GM21576 (cell line): ENCODE results near the gene CYBC1.

Experiments used
- ATAC-seq: cut with Tn5 transposase; IDR thresholded peaks from one replicate; pipeline ENCODE4 v1.9.1; 2021; ENCODE audit warnings: mild to moderate bottlenecking, moderate library complexity; ENCODE audit not compliant: unreplicated experiment

The CYBC1 gene

DNA sequence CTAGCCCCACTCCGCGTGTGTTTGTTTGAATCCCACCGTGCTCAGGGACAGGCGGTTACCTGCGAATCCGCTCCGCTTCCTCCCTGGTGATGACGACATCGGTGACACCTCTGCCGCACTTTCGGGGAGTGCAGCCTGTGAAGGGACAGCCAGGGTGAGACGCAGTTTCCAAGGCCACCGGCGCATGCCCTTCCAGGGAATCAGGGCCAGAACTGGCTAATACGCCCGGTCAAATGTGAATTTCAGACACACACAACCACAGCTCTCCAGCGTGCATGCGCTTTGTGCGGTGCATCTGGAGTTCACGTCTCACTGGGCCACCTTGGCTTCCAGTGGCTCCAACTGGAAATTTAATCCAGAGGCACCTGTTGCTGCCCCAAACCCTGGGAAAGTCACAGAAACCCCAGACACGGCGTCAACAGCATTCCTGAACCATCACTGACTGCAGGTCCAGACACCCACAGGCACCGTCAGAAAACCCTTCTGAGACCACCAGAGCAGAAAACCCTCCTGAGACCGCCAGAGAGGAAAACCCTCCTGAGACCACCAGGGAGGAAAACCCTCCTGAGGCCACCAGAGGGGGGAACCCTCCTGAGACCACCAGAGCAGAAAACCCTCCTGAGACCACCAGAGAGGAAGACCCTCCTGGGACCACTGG, 39.0 kb downstream of the CYBC1 start:
- no peak for ATAC-seq

DNA sequence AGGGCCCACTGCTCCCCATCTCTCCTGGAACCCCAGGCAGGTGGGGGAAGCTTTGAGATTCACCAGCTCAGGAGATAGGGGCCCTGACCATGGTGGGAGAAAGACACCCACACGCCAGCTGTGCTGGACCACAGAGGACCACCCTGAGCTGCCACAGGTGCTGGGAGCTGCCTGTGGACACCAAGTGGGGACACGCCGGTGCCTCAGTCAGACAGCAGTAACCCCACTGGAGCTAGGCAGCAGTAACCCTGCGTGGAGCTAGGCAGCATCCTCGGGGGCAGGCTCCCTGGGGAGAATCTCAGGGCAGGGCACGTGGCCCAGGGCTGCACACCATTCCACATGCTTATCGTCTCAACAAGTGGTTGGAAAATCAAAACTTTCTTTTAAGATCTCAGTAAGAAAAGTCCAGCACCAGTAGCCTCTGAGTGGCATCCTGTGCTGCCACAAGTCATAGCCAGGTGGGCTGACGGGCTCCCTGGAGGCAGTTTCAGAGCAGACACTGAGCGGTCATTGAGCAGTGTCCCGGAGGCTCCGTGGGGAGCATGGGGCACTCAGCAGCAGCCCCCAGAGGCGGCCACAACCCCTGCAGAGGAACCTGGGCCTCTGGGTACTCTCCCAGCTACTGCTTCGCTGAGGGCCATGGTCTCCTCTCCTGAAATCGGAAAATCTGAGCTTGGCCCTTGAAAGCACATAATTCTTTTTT, 40.4 kb downstream of the CYBC1 start:
- ATAC-seq: no peak

DNA sequence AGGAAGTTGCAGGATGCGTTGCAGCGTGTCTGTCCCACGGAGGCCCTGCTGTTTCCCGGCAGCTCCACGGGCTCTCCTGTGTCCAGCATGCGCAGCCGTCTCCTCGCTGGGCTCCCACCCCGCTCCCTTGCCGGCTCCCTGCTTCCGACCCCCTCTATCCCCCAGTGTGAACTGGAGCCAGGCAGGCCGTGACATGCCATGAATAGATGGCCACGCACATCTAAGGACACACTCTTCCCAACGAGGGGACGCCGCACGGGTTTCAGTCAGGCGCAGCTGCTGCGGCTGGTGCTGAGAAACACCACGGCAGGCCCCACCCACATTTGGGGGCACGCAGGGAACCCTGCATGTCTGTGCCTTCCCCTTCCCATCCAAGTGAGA, 41.6 kb downstream of the CYBC1 start:
- no peak for ATAC-seq

DNA sequence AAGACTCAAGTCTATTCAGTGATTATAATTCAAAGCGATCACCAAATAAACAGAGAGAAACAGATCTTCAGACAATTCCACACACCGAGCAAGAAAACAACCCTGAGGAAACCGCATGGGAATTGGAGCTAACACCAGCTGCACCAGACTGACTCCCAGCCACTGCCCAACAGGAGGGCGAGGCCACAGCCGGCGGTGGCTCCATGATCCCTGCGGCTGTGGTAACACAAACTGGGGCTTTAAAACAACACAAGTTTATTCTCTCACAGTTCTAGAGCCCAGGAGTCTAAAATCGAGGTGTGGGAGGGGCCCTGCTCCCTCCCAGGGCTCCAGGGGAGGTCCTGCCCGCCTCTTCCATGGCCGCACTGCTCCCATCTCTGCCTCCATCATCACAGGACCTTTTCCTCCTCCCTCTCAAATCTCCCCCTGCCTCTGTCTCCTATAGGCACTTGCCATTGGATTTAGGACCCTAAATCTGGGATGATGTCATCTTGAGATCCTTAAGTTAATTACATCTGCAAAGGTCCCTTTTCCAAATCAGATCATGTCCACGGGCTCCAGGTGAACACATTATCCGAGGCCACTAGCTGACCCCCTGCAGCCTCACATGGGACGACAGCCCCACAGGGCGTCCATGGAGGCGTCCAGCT, 42.1 kb downstream of the CYBC1 start:
- no peak for ATAC-seq

DNA sequence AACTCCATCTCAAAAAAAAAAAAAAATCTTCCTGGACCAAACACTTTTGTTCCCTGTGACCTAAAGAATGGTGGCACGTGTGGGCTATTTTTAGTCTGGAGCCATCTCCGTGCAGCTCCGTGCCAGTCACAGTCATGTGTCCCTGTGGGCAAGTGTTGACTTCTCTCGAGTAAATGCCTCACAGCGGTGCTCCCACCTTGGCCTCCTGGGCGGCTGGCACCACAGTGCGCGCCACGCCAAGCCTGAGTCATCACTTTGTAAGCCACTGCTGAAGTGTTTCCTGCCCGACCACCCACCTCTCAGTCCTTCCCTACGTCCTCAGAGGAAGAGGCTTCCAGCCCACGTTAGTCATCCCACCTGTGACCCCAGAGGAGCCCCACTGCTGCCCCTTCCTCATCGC, 43.3 kb downstream of the CYBC1 start:
- ATAC-seq: no peak

DNA sequence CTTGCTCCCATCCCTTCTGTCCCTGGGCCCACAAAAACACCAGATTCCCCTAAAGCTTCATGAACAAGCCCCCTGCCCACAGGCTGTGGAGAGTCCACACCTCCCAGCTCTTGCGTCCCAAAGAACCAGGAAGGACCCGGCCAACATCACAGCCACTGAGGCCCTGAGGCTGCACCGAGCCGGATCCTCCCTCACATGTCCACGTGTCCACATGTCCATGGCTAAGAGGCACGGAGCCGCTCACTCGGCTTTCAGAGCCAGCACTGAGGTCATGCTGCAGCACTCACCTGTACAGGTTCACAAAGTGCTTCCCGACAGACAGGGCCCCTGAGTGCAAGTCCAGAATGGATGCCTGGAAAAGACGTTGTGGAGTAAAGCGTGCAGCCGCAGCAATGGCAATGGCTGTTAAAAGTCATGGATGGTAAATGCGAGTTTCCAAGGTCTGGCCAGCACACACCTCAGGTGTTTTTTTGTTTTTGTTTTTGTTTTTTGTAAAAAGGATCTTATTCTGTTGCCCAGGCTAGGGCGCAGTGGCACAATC, 44.4 kb downstream of the CYBC1 start:
- no peak for ATAC-seq

DNA sequence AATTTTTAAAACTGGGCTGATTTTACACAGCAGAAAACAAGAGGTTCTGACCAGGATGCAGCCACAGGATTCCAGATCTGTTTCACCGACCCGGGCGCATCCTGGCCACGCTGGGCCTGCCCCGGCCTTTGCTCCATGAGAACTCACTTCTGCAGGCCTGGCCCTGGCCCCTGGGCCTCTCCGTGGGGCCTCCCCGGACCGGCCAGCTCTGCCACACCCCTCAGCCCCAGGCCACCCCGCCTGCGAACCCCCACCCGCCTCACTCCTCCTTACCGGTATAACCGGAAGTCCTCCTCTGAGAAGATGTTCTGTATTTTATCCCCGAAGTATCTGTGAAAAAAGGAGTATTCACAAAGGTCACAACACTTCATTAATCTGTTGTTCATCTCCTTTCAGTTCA, 45.5 kb downstream of the CYBC1 start:
- ATAC-seq: no peak

DNA sequence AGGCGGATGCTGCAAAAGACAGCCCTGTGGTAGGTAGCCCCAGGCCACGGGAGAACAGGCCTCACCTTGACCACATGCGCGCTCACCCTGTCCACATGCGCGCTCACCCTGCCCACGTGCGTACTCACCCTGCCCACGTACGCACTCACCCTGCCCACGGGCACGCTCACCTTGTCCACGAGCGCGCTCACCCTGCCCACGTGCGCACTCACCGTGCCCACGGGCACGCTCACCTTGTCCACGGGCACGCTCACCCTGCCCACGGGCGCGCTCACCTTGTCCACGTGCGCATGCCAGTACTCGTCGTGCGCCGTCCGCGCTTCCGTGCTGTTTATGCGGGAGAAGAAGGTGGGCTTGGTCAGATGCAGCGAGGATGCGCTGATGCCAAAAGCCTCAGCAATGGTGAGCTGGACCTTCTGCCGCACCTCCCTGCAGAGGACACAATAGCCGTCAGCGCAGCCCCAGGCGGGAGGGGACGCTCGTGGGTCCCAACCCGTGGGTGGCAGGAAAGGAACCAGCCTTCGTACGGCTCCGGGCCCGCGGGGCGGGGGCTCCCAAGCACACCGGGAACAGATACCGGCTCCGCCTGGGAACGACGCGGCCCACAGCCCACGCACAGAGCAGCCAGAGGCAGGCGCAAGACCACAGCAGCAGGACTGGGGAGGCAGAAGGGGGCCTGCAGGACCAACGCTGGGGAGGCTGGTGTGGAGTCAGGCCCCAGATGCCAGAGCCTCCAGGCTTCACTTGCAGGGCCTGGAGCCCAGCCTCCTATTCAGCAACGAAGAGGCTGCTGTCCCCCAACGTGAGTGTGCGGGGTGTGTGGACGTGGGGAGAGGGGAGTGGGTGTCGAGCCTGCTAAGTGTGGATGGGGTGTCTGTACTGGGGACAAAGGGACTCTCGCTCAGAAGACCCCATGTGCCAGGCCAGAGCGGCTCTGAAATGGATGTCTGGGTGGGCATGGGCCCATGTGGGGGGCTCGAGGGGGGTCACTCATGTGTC, 46.6 kb downstream of the CYBC1 start:
- ATAC-seq: no peak

DNA sequence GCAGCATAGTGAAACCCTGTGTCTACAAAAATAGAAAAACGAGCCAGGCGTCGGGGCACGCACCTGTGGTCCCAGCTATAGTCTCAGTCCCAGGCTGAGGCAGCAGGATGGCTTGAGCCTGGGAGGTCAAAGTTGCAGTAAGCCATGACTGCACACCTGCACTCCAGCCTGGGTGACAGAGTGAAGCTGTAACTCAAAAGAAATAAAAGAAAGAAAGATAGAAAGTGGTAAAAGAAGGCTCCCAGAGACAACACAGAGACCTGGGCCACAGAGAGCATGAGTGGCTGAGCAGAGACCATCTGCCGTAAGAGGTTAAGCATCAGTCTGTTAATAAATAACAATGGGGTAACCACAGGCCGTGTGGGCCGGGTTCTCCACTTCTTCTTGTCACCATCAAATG, 47.7 kb downstream of the CYBC1 start:
- no peak for ATAC-seq

DNA sequence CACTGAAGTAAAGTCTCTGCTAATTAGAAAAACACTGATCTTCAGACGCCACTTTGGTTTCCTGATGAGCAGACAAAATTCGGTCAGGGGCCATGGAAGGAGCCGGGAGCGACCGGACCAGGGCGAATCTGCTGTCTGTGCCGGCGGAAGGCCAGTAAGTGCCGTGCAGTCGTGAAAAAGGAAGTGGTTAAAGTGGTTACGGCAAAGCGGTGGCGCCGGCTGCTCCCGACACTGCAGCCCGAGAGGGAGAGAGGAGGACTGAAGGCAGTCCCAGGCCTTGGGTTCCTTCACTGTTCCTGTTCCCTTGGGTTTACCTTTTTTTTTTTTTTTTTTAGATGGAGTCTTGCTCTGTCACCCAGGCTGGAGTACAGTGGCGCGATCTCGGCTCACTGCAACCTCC, 49.7 kb downstream of the CYBC1 start:
- ATAC-seq: peak; percentile 55

DNA sequence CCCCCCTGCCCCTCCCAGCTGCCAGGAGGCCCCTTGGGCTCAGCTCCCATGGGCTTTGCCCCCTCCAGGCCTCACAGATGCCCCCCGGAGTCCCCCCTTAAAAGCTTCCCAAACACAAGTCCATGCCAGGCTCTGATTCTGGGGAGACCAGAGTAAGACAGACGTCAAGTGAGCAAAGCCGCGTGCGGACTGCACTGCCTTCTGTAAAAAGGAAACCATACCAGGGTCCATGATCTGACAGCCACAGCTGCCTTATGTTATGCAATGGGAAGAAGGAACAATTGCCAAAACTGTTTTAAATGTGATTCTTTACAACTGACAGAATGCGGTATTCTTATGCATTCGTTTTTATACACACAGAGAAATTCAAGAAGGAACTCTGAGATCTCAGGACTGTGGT, 50.3 kb downstream of the CYBC1 start:
- no peak for ATAC-seq

DNA sequence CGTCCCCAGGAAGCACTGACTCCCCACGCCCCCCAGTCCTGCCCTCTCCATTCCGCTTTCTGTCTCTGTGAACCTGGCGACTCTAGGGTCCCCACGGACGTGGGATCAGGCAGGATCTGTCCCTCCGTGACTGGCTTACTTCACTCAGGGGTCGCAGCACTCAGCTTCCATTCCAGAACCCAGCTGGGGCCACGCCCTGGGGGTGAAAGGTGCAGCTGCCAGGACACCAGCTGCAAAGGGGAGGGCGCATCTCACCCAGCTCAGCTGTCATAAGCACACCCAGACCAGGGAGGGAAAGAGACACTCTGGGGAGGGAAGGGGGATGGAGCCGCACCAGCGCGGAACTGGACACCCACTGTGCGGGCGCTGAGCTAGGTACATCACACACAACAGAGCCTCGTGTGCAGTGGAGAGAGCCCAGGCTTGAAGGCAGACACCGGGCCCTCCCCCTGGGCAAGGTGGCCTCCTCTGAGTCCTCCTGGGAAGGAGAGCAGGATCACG, 50.9 kb downstream of the CYBC1 start:
- ATAC-seq: no peak

DNA sequence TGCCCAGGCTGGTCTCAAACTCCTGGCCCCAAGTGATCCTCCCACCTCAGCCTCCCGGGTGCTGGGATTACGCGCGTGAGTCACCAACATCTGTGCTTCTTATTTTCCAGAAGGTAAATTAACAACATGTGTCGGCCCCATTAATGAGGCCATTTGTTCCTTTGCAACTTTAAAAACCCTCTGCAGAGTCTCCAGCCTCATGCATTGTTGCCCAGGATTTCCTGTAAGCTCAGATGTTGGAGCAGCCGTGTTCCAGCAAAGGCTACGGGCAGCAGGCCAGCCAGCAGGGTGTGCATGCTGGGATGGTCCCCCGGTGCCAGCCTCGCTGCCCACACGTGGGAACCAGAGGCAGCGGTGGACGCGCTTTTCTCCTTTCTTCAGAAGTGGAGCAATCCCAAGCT, 51.5 kb downstream of the CYBC1 start:
- ATAC-seq: no peak

DNA sequence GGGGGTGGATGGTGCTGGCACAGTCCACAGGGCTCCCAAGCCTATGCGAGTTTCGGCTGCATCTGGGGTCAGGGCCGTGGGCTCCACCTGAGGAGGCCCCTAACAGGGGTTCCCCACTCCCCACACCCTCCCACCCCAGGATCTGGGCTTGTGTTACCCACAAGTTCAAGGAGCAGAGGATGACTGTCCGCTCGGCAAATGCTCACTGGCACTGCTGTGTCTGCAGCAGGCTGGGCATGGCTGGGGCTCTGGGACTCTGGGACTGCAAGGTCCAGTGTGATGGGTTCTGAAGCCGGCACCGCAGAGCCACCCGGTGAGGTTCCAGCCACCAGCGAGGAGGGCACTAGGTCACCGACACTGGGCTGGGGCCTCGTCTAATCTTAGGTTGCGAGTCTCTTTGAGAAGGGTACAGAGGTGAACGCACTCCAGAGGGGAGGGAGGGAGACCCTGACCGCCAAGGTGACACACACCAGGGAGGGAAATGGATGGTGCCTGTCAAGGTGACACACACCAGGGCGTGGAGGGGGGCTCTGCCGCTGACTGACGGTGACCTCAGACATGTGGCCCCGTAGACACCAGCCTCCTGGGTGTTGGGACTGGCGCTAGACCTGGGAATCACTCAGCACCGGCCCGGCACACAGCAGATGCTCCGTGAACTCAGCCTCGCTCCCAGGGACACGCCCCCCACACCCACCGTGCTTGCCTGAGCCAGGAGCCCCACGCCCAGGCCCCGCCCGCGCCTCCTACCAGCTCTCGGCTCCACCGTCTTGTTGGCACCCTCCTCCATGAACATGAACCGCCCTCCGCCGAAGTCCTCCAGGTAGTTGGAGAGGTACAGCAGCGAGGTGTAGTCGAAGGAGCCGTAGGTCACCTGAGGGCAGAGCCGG, 52.9 kb downstream of the CYBC1 start:
- ATAC-seq: no peak

DNA sequence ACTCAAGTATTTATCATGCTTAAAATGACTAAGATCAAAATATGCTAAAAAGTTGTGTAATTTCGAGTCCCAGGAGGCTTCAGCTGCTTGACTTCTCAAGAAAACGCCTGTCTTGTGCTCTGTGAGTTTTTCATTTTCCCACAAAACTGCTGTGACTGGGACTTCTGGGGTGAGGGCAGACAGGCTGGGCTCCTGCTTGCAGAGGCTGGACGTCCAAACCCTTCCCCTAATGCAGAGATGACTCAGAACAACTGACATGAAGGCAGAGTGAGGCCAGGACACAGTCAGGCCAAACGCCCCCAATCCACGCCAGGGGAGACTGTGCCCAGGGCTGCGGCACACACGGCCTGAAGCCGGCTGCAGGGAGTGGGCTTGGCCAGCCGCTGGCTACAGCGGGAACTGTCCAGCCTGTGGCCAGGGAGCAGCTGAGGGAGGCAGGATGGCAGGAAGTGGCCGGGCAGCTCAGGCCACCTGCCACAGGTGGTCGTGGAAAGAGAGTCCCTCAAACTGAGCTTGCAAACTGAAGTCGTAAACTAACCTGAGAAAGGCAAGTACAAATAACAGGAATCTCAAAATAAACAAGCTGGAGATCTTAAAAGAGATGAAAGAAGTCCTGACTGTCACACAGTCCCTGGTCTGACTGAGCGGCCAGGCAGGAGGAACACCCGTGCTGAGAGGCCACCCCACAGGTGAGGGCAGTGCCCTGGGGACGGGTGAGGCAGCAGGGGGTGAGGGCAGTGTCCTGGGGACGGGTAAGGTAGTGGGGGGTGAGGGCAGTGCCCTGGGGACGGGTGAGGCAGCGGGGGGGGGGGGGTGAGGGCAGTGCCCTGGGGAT, 53.7 kb downstream of the CYBC1 start:
- ATAC-seq: no peak

DNA sequence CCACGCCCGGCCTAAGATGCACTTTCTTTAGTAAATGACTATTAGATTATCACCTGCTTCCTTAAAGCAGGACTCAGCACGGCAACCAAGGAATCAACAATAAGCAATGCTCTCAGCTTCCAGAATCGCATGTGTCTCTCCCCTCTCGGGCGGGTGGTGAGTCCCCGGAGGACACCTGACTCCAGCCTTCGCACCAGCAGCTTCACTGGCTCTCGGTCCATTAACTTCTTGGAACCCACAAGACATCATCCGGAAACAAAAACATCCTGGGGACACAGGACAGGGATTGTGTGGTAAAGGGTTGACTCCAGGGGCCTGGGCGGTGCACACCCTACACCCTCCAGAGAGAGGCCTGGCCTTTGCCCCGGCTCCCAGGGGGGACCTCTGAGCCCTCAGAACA, 56.3 kb downstream of the CYBC1 start:
- no peak for ATAC-seq

DNA sequence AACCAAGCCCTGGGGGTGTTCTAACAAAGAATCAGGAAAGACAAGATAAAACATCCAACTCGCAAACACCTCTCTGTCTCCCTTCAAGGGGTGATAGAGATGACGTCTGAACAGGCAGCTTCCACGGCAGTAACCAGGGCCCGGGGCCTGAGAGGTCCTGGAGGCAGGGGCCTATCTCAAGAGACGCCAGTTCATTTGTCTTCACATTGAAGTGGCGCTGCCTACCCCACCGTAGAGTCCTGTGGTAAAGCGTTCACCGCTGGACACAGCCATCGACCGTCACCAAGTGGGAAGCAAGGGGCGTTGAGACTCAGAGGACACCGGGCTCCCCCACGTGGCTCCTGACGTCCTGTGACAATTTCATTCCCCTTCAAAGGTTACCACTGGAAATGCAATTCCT, 57.6 kb downstream of the CYBC1 start:
- no peak for ATAC-seq
